IPS-NIHi11 (cell line): ENCODE data around the gene SHISA2.
A peak's percentile ranks its signal among the peaks of the same experiment; 100 is the strongest.
"Not testable (repeated sequence)": the region's sequence is repeated elsewhere in the genome, so short reads cannot be mapped to it uniquely, and the experiment has no call there.

Source experiments
- DNase-seq: peaks from one replicate; pipeline ENCODE4 v3.0.0; 2012; ENCODE audit warnings: mixed read lengths, low spot score

SHISA2 gene

DNA sequence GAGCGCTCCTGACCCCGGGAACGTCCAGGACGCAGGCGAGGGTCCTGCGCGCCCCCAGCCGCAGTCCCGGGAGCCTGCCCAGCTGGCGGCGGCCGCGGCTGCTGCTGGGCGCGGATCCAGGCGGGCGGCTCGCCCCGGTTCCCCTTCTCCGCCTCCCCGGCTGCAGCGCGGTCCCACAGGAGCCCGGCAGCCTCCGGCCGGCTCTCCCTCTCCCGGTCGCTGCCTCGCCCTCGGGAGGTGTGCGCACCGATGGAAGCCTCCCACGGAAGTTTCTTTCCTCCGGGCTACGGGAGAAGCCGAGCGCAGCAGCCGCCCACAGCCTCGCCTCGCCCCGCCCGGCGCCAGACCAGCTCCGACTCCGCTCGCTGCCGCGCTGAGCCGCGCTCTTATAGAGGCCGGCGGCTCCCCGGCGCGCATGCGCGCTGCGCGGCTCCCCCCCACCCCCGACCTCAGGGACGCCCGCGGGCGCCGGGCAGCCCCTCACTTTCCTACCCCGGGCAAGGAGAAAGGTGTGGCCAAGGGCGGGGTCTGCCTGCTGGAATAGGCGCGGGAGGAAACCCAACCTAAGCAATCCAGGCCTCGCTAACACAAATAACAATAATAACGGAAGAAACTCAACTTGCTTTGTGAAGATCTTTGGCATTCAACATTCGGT is at the start of gene SHISA2:
Gene SHISA2, minus strand, starts transcription at position 360 of the 655 bp plus-strand sequence. CDS start 1,041 bp downstream, outside the sequence.
- peak; percentile 89 for DNase-seq

DNA sequence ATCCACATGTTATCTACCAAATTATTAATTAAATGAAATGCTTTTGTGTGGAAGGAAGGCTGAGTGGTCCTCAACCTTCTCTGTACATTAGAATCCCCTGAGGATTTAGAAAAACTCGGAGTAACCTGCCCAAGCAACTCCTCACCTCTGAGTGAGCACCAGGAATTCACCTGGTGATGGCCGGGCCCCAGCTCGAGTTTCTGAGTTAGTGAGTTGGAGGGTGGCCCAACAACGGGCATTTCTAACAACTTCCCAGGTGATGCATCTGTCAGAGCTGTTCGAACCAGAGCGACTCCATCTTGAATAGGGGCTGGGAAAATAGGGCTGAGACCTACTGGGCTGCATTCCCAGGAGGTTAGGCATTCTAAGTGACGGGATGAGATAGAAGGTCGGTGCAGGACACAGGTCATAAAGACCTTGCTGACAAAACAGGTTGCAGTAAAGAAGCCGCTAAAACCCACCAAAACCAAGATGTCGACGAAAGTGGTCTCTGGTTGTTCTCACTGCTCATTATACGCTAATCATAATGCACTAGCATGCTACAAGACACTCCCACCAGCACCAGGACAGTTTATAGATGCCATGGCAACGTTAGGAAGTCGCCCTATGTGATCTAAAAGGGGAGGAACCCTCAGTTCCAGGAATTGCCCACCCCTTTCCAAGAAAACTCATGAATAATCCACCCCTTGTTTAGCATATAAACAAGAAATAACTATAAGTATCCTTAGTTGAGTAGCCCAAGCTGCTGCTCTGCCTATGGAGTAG is 44.2 kb upstream of the SHISA2 start:
- no peak for DNase-seq

DNA sequence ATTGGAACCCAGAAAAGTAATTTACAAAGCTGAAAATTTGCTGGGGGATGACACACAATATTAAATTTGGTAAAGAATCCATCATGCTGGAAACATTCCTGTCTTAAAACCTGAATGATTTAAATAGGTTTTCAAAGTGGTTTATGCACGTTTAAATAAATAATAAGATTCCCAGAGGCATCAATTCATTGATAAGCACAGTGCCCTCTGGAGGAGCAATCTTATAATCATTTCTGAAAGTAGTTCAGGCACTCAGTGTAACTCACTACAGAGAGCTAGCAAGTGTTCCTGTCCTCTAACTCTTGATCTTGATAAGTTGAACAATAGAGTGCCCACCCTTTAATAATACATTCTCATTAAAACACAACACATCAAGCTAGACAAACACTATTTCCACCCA is 43.5 kb upstream of the SHISA2 start:
- DNase-seq = peak; percentile 24

DNA sequence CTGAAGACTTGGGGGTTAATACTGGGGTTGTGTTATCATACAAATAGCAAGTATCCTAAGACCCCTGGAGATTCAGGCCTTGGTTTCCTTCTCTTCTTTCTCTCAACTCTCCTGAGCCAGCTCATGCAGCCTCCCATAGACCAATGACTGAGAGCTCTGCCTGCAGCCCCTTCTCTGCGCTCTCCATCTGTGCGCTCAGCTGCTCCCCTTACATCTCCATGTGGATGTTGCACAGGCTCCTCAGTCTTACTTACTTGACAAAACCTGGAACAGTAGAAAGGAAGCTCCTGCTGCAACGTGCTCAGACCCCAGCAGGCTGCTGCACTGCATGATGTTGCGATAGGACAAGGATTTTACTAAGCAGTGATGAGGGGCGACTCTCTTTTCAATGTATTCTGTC is 25.0 kb upstream of the SHISA2 start:
- not testable (repeated sequence) for DNase-seq

DNA sequence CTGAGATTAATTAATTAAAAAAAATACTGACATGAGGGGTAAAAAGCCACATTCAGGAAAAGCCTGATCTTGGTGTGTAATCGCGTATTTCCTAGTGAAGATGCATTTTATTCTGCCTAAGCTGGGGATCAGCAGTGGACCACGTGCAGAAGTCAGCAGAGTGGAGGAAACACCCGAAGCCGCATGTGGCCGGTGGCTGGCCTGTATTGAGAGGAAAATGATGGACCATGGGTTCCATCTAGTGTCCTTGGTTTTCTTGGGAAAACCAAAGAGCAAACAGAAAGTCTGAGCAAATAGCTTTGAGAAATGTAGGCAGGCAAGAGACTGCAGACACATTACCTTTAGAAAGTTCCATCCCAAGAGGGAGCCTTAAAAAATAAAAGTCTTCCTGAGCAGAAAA is 23.7 kb upstream of the SHISA2 start:
- DNase-seq = no peak

DNA sequence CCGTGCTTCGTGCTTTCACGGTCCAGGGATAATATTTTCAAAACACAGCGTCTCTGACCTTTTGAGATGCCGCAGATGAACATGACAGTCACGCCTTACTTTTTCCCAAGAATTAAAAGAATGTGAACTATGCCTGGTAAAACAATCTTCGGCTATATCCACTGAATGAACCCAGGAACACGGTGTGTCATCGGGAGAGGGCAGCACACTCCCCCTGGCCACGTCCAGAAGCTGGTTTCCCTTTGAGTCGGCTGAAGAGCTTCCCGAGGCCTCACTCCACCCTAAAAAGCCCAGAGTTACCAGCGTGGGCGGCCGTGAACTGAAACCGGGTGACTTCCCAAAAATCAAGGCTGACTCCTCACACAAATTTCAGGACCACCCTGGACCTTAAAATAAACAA is 22.9 kb upstream of the SHISA2 start:
- DNase-seq = no peak

DNA sequence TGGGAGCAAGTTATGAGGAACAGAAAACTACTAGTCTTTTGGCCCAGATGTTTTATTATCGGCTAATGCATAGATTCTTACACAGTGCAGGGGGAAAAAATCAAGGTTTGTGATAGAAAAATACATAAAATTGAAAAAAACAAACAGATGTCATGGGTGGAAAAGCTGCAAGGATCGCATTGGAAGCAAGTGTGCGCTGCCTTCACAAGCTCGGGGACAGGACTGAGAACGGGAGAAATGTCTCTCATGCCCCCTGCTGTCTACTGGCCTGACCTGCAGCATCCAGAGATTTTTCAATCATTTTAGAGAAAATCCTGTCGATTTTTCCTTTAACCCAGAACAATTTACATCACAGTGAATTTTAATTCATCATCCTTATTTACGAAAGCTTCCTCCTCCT is 20.5 kb upstream of the SHISA2 start:
- not testable (repeated sequence) for DNase-seq

GRCh38 chr13:26071691-26072090 is 19.9 kb upstream of the SHISA2 start:
- no peak for DNase-seq

DNA sequence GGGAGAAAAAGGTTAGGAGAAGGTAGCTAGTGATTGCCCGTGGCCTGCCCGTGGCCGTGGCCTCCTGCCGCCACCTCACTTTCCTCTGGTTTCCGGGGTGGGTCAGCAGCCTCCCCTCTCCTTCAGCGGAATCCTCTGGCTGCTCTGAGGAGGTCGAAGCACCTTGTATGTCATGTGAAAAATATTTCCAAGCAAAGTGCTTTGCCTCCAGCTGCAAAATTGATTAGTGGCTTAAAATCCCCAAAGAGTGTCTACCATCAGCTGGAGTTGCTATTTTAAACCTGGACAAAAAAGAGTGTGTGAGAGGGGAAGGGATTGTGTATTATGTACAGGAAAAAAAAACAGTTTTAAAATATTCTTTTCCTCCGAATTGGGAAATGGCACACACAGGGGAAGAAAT is 17.8 kb upstream of the SHISA2 start:
- DNase-seq = not testable (repeated sequence)

DNA sequence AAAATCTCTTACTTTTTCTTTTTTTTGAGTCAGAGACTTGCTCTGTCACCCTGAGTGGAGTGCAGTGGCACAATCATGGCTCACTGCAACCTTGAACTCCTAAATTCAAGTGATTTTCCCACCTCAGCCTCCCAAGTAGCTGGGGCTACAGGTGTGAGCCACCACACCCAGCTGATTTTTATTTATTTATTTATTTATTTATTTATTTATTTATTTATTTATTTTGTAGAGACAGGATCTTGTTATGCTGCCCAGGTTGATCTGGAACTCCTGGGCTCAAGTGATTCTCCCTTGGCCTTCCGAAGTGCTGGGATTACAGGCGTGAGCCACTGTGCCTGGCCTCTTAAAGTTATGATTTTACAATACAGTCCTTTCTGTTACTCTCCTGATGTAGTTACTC is 16.6 kb upstream of the SHISA2 start:
- DNase-seq = not testable (repeated sequence)

- DNase-seq = no peak
Observed at GRCh38 chr13:26067601-26068000, 15.8 kb upstream of the SHISA2 start.

DNA sequence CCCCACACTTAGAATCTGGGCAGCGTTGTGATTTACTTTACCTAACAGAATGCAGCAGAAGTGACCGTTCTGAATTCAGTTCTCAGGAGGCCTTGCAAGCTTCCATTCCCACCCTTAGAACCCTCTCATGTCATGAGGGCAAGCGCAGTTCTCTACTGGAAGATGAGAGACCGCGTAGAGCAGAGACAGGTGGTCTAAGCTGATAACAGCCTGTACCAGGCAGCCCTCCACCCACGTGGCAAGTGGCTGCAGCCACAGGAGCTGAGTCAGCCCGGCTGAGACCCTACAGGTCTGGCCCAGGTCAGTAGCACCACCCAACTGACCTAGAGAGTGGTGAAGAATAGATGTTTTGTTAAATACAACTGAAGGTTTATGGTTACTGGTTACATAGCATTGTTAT is 14.7 kb upstream of the SHISA2 start:
- DNase-seq = not testable (repeated sequence)

DNA sequence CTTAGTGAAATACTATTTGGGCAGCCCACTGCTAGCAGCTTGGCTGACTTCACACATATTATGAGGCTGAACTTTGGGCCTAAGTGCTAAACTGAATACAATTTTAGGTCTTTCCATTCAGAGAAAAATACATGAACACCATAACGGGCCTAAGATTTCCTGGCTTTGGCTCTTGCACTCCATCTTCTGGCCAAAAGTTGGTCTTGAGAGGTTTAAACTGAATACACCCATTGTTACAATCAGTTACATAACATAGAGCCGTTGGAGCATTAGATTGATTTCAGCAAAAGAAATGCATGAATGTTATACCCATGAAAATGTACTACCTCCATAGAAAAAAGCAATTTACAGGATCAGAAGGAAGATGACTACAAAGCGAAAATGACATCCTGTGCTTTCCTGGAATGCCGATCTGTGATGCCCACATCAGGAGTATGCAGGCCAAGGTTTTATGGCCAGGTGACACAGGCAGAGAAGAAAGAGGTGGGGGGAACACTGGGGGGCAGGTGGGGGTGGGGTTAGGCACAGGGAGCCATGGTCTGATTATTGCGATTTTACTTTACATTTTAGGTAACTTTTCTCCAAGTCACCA is 11.1 kb upstream of the SHISA2 start:
- peak; percentile 46 for DNase-seq

- no peak for DNase-seq
Observed at GRCh38 chr13:26061947-26062346, 10.1 kb upstream of the SHISA2 start.

DNA sequence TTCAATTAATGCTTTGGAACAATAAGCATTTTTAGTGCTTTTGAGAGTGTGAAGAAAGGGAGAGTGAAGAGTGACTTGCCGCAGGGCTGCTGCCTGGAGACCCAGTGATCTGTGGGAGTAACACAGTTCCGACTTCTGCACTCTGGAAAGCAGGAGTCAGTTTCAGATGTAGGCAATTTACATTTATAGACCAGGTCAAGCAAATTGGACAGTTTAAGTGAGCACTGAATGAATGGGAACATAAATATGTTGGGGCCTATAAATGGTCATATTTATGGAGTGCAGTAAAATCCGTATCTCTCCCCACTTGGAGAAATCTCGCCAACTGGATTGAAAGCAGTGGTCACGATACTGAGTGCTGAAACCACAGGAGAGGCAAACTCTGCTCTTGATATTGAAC is 9.4 kb upstream of the SHISA2 start:
- no peak for DNase-seq

GRCh38 chr13:26060357-26060756 is 8.5 kb upstream of the SHISA2 start:
- no peak for DNase-seq

DNA sequence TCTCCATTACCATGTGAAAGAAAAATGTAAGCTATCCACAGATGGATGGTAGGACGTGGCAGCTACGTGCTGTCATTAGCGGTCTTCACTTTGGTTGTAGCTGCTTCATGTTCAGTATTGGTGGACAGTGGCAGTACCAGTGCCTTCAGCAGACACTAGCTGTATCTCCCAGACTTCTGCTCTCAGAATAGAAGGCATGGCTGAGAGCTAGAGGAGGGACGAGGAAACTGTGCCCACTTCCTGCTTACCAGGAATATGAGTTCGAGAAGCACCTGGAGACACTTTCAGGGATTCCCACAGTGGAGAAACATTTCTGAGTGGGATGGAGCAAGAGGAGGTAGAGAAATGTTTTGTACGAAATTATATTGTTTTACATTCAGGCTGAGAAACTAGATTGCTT is 6.9 kb upstream of the SHISA2 start:
- no peak for DNase-seq

- no peak for DNase-seq
Observed at GRCh38 chr13:26054896-26055295, 3.1 kb upstream of the SHISA2 start.

GRCh38 chr13:26053418-26053980 is 1.7 kb upstream of the SHISA2 start:
- no peak for DNase-seq

DNA sequence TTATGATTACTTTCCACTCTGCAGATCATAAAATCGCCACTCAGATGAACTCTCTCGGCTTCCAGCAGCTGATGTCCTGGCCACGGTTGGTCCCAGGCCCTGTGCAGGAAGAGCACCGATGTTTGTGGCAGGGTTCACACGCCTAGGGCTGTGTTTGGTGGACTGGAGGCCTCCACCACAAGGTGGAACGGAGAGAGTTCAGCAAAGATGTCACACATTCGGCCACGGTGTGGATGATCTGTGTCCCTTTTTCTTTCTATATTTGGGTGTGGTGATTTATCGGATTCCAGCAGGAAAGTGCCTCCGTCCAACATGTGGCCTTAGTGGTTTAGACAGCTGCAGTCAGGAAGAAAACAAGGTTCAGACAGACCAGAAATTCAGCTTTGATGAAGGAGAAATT is 521 bp upstream of the SHISA2 start:
- DNase-seq = no peak

DNA sequence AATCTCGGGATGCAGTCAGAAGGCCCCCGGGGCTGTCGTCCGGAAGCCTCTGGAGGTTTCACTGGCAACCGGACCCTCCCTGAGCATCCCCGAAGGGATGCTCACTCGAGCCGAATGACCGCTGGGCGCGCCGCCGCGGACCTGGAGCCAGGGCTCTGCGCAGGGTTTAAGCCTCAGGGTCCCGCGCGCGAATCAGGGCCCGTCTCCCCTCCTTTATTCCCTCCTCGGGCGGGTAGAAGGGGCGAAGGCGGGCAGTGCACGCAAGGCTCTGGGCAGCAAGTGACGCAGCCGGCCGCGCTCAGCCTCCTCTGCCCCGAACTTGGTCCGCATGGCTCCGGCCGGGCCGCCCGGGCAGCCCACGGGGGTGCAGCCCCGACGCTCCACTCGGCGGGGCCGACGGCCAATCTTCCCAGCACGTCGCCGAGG is 572 bp downstream of the SHISA2 start:
- no peak for DNase-seq

- peak; percentile 63 for DNase-seq
Observed at GRCh38 chr13:26050568-26051230, 1.1 kb downstream of the SHISA2 start.
